ENCODE results near the gene KCNB1.

KCNB1 gene

GRCh38 chr20:49521356-49521755 lies 38.9 kb upstream of the KCNB1 start:
- no peak for TF ChIP-seq CTCF (IDR thresholded peaks at IDR 0.05; ENCODE audit: low read depth, low read length)
- no peak for TF ChIP-seq MAX (IDR thresholded peaks at IDR 0.05; ENCODE audit: low read depth, low read length)
- no peak for TF ChIP-seq MYC (IDR thresholded peaks at IDR 0.05; ENCODE audit: low read depth, low read length)
- TF ChIP-seq POLR2A (IDR thresholded peaks at IDR 0.05; ENCODE audit: extremely low read depth, insufficient read length): no peak
- H3K4me3 ChIP-seq (ENCODE audit: low read depth, low read length): no peak overlapping the region
- DNase-seq (ENCODE audit: low read depth): no peak

- no peak overlapping the region for H3K4me3 ChIP-seq (ENCODE audit: low read depth, low read length)
- TF ChIP-seq POLR2A (IDR thresholded peaks at IDR 0.05; ENCODE audit: extremely low read depth, insufficient read length) (no peak), CTCF (IDR thresholded peaks at IDR 0.05; ENCODE audit: low read depth, low read length) (peak; percentile 4)
- no peak for DNase-seq (ENCODE audit: low read depth)
These were observed 37.4 kb upstream of the KCNB1 start for GRCh38 chr20:49519777-49520359.

- no peak overlapping the region for H3K4me3 ChIP-seq (ENCODE audit: low read depth, low read length)
These were observed 36.8 kb upstream of the KCNB1 start for GRCh38 chr20:49519212-49519712.

GRCh38 chr20:49518576-49518975 lies 36.1 kb upstream of the KCNB1 start:
- no peak overlapping the region for H3K4me3 ChIP-seq (ENCODE audit: low read depth, low read length)
- DNase-seq (ENCODE audit: low read depth): no peak
- TF ChIP-seq MAX (IDR thresholded peaks at IDR 0.05; ENCODE audit: low read depth, low read length) (no peak), MYC (IDR thresholded peaks at IDR 0.05; ENCODE audit: low read depth, low read length) (no peak), POLR2A (IDR thresholded peaks at IDR 0.05; ENCODE audit: extremely low read depth, insufficient read length) (no peak), CTCF (IDR thresholded peaks at IDR 0.05; ENCODE audit: low read depth, low read length) (no peak)

More at GRCh38 chr20:49519212-49519712, 36.8 kb upstream of the KCNB1 start:
- DNase-seq (ENCODE audit: low read depth): no peak
- TF ChIP-seq CTCF (IDR thresholded peaks at IDR 0.05; ENCODE audit: low read depth, low read length) (no peak), MAX (IDR thresholded peaks at IDR 0.05; ENCODE audit: low read depth, low read length) (no peak), POLR2A (IDR thresholded peaks at IDR 0.05; ENCODE audit: extremely low read depth, insufficient read length) (no peak), MYC (IDR thresholded peaks at IDR 0.05; ENCODE audit: low read depth, low read length) (no peak)

GRCh38 chr20:49517805-49518100 lies 35.3 kb upstream of the KCNB1 start:
- H3K4me3 ChIP-seq (ENCODE audit: low read depth, low read length): no peak overlapping the region
- no peak for DNase-seq (ENCODE audit: low read depth)
- TF ChIP-seq POLR2A (IDR thresholded peaks at IDR 0.05; ENCODE audit: extremely low read depth, insufficient read length): no peak
- TF ChIP-seq MAX (IDR thresholded peaks at IDR 0.05; ENCODE audit: low read depth, low read length): no peak
- TF ChIP-seq MYC (IDR thresholded peaks at IDR 0.05; ENCODE audit: low read depth, low read length): no peak
- no peak for TF ChIP-seq CTCF (IDR thresholded peaks at IDR 0.05; ENCODE audit: low read depth, low read length)

Data from NB4 (cell line).